Neural progenitor cell (in vitro differentiated cells): ENCODE data around the gene STX11.

Experiments
- CTCF ChIP-seq: fragments of 200-600 bp; sonication (generic); IDR thresholded peaks from 2 replicates; pipeline ENCODE4 v1.5.1; 2017; ENCODE audit warnings: antibody characterized with exemption, mild to moderate bottlenecking
- EZH2 ChIP-seq: fragments of 200-600 bp; sonication (generic); IDR thresholded peaks from 2 replicates; pipeline ENCODE4 v1.6.1; 2017; ENCODE audit warnings: antibody characterized with exemption, mild to moderate bottlenecking, moderate library complexity
- EZH2phosphoT487 ChIP-seq: fragments of 200-600 bp; sonication (generic); IDR thresholded peaks from 2 replicates; pipeline ENCODE4 v1.6.1; 2017; ENCODE audit warnings: antibody characterized with exemption

DNA sequence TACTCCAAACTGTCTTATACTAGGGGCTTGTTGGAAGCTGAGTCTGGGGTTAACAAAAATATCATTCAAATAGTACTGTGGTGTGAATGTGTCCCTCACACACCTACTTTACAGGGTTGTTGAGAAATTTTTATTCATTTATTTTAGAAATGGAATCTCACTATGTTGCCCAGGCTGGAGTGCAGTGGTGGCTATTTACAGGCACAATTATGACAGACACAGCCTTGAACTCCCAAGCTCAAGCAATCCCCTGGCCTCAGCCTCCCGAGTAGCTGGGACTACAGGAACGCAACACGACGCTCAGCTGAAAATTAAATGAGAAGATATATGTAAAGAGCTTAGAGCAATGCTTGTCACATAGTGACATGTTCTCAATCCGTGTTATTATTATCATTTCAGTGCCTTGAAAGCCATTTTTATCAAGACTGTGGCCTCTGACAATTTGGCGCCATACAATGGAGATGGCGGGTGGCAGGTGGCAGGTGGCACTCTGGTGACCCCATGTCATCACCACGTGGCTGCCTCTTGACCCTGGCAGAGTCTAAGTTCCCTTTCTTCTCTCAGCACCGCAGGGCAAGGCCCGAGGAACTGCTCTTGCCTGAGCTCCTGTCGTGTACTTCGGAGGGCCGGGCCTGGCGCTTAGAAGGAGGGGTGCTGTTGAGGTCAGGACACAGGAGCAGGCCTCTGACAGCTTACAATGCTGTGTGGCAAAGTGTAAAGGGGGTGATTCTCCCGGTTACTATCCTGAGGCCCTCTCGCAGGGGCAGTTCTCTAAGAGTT is 64.5 kb downstream of the STX11 start:
- TF ChIP-seq CTCF = no peak
- no peak for TF ChIP-seq EZH2
- no peak for TF ChIP-seq EZH2phosphoT487
